ENCODE data around the gene SLC52A3.
A peak's percentile ranks its signal among the peaks of the same experiment; 100 is the strongest.

SLC52A3 gene

DNA sequence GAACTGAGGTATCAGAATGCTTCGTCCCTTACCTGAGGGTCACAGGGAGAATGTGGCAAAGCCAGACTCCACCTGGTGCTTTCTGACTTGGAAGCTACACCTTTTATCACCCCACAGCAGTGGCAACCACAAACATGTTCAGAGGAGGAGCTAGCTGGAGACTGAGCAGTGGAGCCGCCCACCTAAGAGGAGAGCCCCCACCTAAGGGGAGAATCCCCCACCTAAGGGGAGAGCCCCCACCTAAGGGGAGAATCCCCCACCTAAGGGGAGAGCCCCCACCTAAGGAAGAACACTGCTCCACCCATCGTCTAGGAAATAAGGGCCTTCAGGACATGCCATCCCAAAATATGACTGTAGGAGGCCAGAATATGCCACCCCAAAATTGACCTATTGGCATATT is 4.0 kb downstream of the SLC52A3 start:
- no peak for DNase-seq (ENCODE audit: low read depth)
- TF ChIP-seq, protein P1, sequence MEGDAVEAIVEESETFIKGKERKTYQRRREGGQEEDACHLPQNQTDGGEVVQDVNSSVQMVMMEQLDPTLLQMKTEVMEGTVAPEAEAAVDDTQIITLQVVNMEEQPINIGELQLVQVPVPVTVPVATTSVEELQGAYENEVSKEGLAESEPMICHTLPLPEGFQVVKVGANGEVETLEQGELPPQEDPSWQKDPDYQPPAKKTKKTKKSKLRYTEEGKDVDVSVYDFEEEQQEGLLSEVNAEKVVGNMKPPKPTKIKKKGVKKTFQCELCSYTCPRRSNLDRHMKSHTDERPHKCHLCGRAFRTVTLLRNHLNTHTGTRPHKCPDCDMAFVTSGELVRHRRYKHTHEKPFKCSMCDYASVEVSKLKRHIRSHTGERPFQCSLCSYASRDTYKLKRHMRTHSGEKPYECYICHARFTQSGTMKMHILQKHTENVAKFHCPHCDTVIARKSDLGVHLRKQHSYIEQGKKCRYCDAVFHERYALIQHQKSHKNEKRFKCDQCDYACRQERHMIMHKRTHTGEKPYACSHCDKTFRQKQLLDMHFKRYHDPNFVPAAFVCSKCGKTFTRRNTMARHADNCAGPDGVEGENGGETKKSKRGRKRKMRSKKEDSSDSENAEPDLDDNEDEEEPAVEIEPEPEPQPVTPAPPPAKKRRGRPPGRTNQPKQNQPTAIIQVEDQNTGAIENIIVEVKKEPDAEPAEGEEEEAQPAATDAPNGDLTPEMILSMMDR (IDR thresholded peaks at IDR 0.05; ENCODE audit: insufficient read depth, low read depth, low read length, missing control alignments) = no peak

DNA sequence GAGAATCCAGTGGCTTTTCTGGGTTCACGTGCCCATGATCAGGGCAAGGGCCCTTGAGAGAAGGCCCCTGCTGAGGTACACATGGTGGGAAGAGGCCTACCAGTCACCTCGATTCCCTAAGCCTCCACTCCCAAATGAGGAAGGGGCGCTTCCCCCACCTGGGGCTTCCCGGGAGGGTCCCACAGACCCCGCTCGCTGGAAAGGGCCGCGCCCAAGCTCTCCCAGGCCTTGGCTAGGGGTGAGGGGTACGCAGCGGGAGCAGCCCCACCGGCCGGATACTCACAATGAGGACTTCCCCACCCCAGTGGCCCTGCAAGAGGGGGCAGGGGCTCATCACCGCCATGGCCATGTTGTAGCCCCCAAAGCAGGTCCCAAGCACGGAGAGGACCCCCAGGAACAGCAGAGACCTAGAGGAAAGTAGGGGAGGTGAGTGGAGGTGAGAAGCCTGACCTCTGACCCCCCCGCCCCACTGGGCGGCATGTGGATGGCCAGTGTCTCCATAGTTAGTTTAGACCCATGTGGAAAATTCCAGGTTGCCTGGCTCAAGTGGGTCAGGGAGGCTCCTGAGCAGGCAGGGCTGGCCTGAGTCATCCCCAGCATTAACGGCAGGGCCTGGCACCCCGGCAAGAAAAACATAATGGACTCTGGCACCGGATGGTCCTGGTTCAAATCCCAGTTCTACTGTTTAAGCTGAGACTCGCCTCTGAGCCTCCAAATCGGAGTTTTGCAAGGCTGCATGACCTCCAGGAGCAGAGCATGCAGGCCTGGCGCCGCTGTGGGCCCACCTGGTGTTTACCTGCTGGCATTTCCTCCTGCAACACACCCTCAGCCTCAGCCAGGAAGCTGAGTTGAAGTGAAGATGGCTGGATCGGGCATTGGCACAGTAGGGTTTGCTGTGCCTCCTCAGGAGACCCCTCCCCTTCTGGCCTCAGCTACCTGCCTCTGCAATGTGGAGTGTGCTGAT is 6.6 kb downstream of the SLC52A3 start:
- DNase-seq (ENCODE audit: low read depth) = no peak
- TF ChIP-seq, protein P1 (IDR thresholded peaks at IDR 0.05; ENCODE audit: insufficient read depth, low read depth, low read length, missing control alignments) = no peak
- no peak overlapping the region for H3K4me3 ChIP-seq (ENCODE audit: low read depth, low read length)

More for the DNA sequence above, 4.0 kb downstream of the SLC52A3 start:
- no peak overlapping the region for H3K4me3 ChIP-seq (ENCODE audit: low read depth, low read length)

DNA sequence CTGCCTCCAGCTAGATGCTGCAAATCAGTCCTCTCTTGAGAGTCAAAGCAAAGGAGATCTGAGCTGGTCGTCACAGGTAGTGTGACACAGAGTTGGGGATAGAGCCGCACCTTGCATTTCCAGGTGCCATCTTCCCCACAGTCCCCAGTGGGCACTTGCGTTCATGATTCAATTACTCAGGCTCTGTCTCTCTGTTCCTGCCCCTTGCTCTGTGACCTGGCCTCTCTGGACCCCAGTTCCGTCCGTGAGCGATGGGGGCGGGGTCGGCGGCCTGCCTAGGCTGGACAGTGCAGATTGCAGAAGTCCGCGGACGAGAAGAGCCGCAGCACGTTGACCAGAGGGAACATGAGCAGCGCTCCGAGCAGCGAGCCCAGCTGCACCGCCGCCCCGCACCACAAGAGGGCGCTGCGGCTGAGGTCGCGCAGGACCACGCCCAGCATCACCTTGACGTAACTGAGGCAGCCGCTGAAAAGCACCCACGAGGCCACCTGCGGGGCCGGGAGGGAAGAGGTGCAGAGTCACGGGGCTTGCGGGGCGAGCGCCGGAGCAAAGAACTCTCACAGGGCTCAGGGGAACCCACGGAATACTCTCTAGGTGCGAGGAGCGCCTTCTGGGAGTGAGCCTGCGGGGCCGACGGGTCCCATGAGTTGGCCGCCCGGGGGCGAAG is 7.4 kb downstream of the SLC52A3 start:
- no peak overlapping the region for H3K4me3 ChIP-seq (ENCODE audit: low read depth, low read length)
- peak; percentile 65 for DNase-seq (ENCODE audit: low read depth)

DNA sequence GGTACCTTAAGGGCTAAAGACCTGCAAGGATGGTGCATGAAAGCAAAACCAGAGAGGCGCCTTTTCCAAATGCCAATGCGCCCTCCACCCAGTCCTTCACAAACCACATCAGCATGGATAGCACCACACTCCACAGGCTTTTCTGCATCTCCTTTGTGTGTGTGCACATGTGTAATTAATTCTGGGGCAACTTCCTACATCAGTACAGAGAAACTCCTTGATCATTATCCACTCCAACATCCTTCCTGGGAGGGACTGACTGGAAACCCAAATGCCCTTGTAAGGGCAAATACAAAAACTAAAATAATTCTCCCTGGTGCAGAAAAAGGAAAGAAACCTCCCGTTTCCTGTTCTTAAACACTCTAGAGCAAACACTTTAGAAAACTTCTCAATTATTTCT is 10.8 kb downstream of the SLC52A3 start:
- no peak overlapping the region for H3K4me3 ChIP-seq (ENCODE audit: low read depth, low read length)
- DNase-seq (ENCODE audit: low read depth) = no peak
- TF ChIP-seq, protein P1 (IDR thresholded peaks at IDR 0.05; ENCODE audit: insufficient read depth, low read depth, low read length, missing control alignments) = no peak

More for the DNA sequence above, 7.4 kb downstream of the SLC52A3 start:
- TF ChIP-seq, protein P1 (IDR thresholded peaks at IDR 0.05; ENCODE audit: insufficient read depth, low read depth, low read length, missing control alignments) = peak; percentile 89

DNA sequence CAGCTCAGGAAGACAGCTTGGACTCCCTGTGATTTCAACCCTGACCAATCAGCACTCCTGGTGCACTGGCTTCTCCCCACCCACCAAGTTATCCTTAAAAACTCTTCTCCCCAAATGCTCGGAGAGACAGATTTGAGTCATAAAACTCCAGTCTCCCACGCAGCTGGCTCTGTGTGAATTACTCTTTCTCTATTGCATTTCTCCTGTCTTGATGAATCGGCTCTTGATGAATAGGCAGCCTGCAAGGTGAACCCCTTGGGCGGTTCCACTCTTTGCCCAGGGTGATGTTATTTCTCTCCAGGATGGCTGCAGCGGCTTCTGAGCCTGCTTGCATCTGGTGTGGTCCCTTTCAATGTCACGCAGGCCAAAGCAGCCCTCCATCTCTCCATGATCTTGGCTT is 12.4 kb downstream of the SLC52A3 start:
- TF ChIP-seq, protein P1 (IDR thresholded peaks at IDR 0.05; ENCODE audit: insufficient read depth, low read depth, low read length, missing control alignments) = no peak
- no peak for DNase-seq (ENCODE audit: low read depth)
- no peak overlapping the region for H3K4me3 ChIP-seq (ENCODE audit: low read depth, low read length)

DNA sequence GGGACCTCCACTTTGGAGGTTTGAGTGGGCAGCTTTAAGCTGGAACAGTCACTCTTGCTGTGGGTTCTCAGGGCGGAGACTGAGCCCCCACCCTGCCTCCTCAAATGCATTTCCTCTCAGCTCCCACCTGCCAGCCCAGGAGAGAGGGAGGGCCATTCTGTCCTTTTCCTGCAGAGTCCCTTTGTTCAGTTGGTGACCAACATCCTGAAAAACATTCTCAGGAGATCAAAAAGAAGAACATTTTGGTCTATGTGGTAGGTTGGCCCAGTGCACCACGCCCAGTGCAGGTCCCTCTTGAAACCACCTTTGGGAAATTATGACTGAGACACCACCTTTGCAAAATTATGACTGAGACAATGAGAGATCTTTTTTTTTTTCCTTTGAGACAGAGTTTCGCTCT is 13.4 kb downstream of the SLC52A3 start:
- H3K4me3 ChIP-seq (ENCODE audit: low read depth, low read length) = no peak overlapping the region
- TF ChIP-seq, protein P1 (IDR thresholded peaks at IDR 0.05; ENCODE audit: insufficient read depth, low read depth, low read length, missing control alignments) = no peak
- DNase-seq (ENCODE audit: low read depth) = no peak

Measured in GM12865 (cell line).